Activated CD4-positive, alpha-beta T cell treated with anti-CD3 and anti-CD28 coated beads for 4 hours (primary cell): ENCODE results near the gene FGD3.
"Not testable (repeated sequence)": the region's sequence is repeated elsewhere in the genome, so short reads cannot be mapped to it uniquely, and the experiment has no call there.

Source experiments
- DNase-seq, 2 donors: peaks; one replicate each; pipeline ENCODE4 v3.0.0-alpha.2; 2020

FGD3 gene

DNA sequence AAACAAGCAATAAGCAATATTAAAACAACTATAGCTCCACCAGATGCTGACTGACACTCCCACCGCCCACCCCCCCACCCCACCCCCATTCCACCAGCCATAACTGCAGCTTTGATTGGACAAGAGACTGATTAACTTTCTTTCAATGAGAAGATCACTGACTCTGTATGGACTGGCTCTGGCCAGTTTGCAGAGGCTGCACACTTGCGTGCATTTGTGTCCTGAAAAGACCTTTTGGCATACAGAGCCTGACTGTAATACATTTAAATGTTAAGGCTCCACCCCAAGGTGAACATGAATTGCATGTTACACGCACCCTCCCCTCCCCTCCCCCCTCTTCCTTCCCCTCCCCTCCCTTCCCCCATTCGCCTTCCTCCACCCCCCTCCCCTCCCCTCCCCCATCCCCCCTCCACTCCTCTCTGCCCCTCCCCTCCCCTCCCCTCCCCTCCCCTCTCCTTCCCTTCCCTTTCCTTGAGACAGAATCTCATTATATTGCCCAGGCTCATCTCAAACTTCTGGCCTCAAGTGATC lies 31.1 kb downstream of the FGD3 start:
- no peak for DNase-seq

GRCh38 chr9:92979283-92980056 lies 32.1 kb downstream of the FGD3 start:
- no peak for DNase-seq

DNA sequence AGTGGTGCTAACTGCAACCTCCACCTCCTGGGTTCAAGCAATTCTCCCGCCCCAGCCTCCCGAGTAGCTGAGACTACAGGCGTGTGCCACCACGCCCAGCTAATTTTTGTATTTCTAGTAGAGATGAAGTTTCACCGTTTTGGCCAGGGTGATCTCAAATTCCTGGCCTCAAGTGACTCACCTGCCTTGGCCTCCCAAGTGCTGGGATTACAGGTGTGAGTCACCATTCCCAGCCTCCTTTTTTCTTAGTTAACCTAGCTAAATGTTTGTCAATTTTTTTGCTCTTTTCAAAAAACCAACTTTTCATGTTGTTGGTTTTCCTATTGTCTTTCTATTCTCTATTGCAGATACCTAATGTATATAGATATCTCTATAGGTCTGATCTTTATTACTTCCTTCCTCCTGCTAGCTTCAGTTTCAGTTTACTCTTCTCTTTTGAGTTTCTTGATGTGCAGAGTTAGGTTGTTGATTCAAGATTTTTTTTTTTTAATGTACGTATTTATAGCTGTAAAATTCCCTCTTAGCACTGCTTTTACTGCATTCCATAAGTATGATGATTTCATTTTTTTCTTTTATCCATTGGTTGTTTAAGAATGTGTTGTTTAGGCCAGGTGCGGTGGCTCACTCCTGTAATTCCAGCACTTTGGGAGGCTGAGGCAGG lies 32.9 kb downstream of the FGD3 start:
- no peak for DNase-seq

GRCh38 chr9:92982130-92982529 lies 34.8 kb downstream of the FGD3 start:
- no peak for DNase-seq

DNA sequence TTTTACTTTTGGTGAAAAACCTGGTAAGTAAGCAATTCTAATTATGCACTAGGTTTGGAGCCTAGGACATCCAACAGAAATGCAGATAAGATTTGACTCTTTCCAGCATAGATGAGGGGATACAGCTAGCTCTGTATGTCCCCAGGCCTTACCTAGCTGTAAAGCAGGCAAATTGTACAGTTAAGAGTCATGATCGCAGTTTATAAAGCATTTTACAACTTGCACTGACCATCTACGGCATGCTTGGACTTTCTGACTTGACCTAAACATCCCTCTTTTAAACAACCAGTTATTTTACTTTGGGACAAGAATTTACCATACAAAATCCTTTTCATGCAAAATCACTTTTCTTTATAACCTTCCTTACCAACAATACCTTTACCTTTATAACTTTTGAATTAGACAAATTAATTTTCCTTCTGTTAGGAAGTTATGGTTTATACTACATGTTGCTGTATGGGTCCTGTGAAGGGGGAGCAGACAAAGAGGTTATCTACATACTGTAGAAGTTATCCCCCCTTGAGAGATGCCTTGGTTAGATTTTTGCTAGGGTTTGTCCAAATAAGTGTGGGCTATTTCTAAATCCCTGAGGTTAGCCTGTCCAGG lies 36.8 kb downstream of the FGD3 start:
- no peak for DNase-seq

GRCh38 chr9:92984976-92985375 lies 37.7 kb downstream of the FGD3 start:
- DNase-seq, result no peak

- DNase-seq, result peak; percentile 42 to 70
These were observed 39.1 kb downstream of the FGD3 start for GRCh38 chr9:92986176-92987119.

- DNase-seq, result no peak
These were observed 41.0 kb downstream of the FGD3 start for GRCh38 chr9:92988215-92988768.

GRCh38 chr9:92989561-92989960 lies 42.2 kb downstream of the FGD3 start:
- no peak for DNase-seq

- no peak for DNase-seq
These were observed 43.1 kb downstream of the FGD3 start for GRCh38 chr9:92990461-92990860.

- DNase-seq, result no peak
These were observed 45.2 kb downstream of the FGD3 start for GRCh38 chr9:92992549-92992948.

DNA sequence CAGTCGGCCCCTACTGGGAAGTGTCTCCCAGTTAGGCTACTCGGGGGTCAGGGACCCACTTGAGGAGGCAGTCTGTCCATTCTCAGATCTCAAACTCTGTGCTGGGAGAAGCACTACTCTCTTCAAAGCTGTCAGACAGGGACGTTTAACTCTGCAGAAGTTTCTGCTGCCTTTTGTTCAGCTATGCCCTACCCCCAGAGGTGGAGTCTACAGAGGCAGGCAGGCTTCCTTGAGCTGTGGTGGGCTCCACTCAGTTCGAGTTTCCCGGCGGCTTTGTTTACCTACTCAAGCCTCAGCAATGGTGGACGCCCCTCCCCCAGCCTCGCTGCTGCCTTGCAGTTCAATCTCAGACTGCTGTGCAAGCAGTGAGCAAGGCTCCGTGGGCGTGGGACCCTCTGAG lies 51.5 kb downstream of the FGD3 start:
- not testable (repeated sequence) for DNase-seq

DNA sequence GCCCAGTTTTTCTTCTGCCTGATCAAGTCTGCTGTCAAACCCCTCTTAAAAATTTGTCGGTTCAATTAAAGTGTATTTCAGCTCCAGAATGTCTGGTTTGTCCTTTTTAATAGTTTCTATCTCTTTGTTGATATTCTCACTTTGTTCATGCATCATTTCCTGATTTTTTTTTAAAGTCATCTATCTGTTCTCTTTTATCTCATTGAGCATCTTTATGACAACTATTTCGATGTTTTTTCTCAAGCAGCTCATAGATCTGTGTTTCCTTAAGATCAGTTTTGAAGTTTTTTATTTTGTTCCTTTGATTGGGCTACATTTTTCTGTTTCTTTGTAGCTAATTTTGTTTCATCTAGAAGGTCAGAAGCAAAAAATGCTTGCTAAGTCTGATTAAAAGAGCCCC lies 53.7 kb downstream of the FGD3 start:
- DNase-seq, result no peak

DNA sequence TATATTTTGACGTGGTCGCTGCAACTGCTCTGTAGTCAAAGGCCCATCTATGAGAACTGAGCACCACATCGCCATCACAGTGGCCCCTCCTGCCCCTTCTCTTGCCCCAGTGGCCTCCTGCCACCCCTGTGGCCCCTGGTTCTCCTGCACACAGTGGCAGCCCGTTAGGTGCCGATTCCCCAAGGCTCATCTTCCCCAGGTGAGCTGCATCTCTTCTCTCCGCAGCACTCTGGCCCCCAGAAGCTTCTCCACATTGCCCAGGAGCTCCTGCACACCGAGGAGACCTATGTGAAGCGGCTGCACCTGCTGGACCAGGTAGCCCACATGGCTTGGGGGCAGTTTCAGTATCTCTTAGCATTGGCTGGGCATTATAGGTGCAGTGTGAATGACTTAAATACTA lies 55.4 kb downstream of the FGD3 start:
- DNase-seq, result no peak

GRCh38 chr9:93003552-93004407 lies 56.5 kb downstream of the FGD3 start:
- peak; percentile 67 to 72 for DNase-seq

- no peak for DNase-seq
These were observed 57.2 kb downstream of the FGD3 start for GRCh38 chr9:93004561-93004960.

DNA sequence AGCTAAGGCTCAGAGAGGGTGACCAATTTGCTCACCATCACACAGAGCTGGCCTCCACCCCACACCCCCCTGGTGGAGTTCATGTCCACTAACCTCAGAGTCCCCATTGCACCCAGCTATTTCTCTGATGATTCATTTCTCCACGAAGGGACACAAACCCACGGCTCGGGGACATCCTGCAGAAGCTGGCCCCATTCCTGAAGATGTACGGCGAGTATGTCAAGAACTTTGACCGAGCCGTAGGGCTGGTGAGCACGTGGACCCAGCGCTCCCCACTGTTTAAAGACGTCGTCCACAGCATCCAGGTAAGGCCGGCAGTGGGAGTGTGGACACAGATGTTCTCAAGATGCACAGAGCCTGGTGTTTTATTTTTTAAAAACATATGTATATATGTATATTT lies 58.6 kb downstream of the FGD3 start:
- DNase-seq, result no peak

DNA sequence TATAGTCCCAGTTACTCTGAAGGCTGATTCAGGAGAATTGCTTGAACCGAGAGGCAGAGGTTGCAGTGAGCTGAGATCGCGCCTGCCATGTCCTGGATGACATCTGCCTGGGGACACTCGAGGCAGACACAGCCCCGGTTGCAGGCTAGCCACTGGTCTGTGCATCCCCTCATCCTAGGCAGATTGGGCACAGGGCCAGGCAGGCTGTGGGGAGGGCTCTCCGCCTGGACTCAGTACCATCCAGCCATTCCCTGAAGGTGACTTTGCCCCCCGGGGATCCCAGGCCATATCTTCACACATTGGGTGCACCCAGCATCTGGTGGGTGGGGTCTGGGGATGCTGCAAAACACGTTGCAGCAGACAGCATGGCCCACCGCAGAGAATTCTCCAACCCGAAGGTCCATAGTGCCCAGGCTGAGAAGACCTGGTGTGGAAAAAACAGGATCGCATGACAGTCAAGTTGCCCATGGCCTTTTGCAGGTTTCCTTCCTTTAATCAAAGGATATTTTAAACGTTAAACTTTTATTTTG lies 60.3 kb downstream of the FGD3 start:
- DNase-seq, result no peak

DNA sequence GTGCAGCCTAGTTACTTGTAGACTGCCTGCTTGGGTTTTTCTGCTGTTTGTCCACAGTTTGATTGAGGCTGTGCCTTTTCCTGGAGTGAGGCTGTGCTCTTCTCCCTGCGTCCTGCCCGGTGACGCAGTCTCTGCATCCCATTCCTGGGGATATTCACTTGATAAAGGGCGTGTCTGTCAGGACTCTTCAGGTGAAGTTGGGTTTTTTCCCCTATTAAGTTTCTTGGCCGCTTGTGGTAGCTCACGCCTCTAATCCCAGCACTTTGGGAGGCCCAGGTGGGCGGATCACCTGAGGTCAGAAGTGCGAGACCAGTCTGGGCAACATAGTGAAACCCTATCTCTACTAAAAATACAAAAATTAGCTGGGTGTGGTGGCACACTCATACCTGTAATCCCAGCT lies 61.1 kb downstream of the FGD3 start:
- no peak for DNase-seq

GRCh38 chr9:93009337-93010015 lies 62.2 kb downstream of the FGD3 start:
- DNase-seq, result no peak

DNA sequence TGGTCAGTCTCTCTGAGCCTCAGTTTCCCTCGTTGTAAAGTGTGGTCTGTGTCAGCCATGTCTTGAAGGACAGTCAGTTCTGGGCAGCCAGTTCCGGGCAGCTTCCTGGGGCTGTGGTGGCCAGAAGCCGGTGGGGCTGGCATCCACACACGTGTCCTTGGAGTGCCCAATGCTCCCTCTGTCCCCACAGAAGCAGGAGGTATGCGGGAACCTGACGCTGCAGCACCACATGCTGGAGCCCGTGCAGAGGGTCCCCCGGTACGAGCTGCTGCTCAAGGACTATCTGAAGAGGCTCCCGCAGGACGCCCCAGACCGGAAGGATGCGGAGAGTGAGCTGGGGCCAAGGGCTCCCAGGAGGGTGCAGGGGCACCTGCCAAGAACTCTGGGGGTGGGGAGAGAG lies 62.7 kb downstream of the FGD3 start:
- DNase-seq, result no peak
